CD4-positive, alpha-beta T cell treated with Interleukin-10 for 1 hour (primary cell): ENCODE measurements around the gene RGL1.
"Not testable (repeated sequence)": the region's sequence is repeated elsewhere in the genome, so short reads cannot be mapped to it uniquely, and the experiment has no call there.

Source experiments
- DNase-seq: peaks from one replicate; pipeline ENCODE4 v3.0.0-alpha.2; 2020

RGL1 gene

GRCh38 chr1:183804916-183805841 lies at the start of gene RGL1:
RGL1 (plus strand) TSS chr1:183805120; CDS start chr1:183805298, 178 bp downstream.
- no peak for DNase-seq

GRCh38 chr1:183756326-183756725 lies 48.6 kb upstream of the RGL1 start:
- DNase-seq = no peak

- DNase-seq = no peak
These were observed 47.9 kb upstream of the RGL1 start for GRCh38 chr1:183757061-183757460.

- no peak for DNase-seq
These were observed 46.0 kb upstream of the RGL1 start for GRCh38 chr1:183758913-183759312.

GRCh38 chr1:183760661-183761060 lies 44.3 kb upstream of the RGL1 start:
- no peak for DNase-seq

- no peak for DNase-seq
These were observed 43.0 kb upstream of the RGL1 start for GRCh38 chr1:183761871-183762270.

- not testable (repeated sequence) for DNase-seq
These were observed 42.1 kb upstream of the RGL1 start for GRCh38 chr1:183762856-183763255.

- DNase-seq = no peak
These were observed 39.9 kb upstream of the RGL1 start for GRCh38 chr1:183764981-183765380.

- DNase-seq = no peak
These were observed 34.7 kb upstream of the RGL1 start for GRCh38 chr1:183769956-183770815.

- DNase-seq = no peak
These were observed 34.1 kb upstream of the RGL1 start for GRCh38 chr1:183770816-183771128.

GRCh38 chr1:183773482-183774274 lies 31.2 kb upstream of the RGL1 start:
- no peak for DNase-seq

GRCh38 chr1:183774938-183775337 lies 30.0 kb upstream of the RGL1 start:
- DNase-seq = no peak

- no peak for DNase-seq
These were observed 28.2 kb upstream of the RGL1 start for GRCh38 chr1:183776731-183777130.

- no peak for DNase-seq
These were observed 27.6 kb upstream of the RGL1 start for GRCh38 chr1:183777328-183777727.

GRCh38 chr1:183778045-183778444 lies 26.9 kb upstream of the RGL1 start:
- no peak for DNase-seq

GRCh38 chr1:183778568-183779433 lies 26.1 kb upstream of the RGL1 start:
- no peak for DNase-seq

GRCh38 chr1:183780159-183780558 lies 24.8 kb upstream of the RGL1 start:
- no peak for DNase-seq

- no peak for DNase-seq
These were observed 24.2 kb upstream of the RGL1 start for GRCh38 chr1:183780757-183781156.

- no peak for DNase-seq
These were observed 21.6 kb upstream of the RGL1 start for GRCh38 chr1:183783342-183783741.

- DNase-seq = no peak
These were observed 20.9 kb upstream of the RGL1 start for GRCh38 chr1:183783767-183784637.

- DNase-seq = not testable (repeated sequence)
These were observed 19.0 kb upstream of the RGL1 start for GRCh38 chr1:183785921-183786320.
